IMR-90 (cell line): Measurements from ENCODE around the gene EMCN. TPM values are rescaled to one million over a fixed set of nuclear protein-coding genes. Genes with fewer than 3 reads are reported as not detected.

Experiments used
- ATAC-seq: fragments of 200-7000 bp; cut with Tn5 transposase; 2 replicates; pipeline ENCODE4 v1.9.1; 2020; ENCODE audit warnings: low read depth, mild to moderate bottlenecking, moderate library complexity
- BruUV-seq: library from RNA; stranded (reverse); fragments of 400-500 nt; replicated peaks from 2 replicates; lab custom pipeline; 2021; lab: Mats Ljungman, UMichigan
- CTCF ChIA-PET: fragments of 300-600 bp; formaldehyde crosslinking; extraction: SDS; loops from one replicate; lab custom pipeline; 2021; ENCODE audit warnings: antibody characterized with exemption; lab: Yijun Ruan, JAX
- POLR2A ChIA-PET: fragments of 300-600 bp; sonication (Branson Sonifier 250); formaldehyde crosslinking; loops from one replicate; lab custom pipeline; 2022; ENCODE audit warnings: antibody characterized with exemption; ENCODE audit not compliant: unreplicated experiment; lab: Charles Lee
- DNase-seq: peaks from one replicate; pipeline ENCODE4 v3.0.0; 2013
- H2AFZ ChIP-seq: replicated peaks from 2 replicates; pipeline ENCODE3; 2013; ENCODE audit warnings: low read length, mild to moderate bottlenecking; ENCODE audit not compliant: poor library complexity
- H2AK5ac ChIP-seq: 2 replicates; pipeline ENCODE4 v1.6.1; 2013; ENCODE audit warnings: low read depth, low read length, inconsistent platforms
- H2AK9ac ChIP-seq: replicated peaks from 2 replicates; pipeline ENCODE3; 2013; ENCODE audit warnings: mild to moderate bottlenecking, low read depth, low read length, moderate library complexity; ENCODE audit not compliant: poor library complexity
- H2BK120ac ChIP-seq: 2 replicates; pipeline ENCODE4 v1.6.1; 2013; ENCODE audit warnings: low read depth, low read length, inconsistent platforms
- H2BK15ac ChIP-seq: 3 replicates; pipeline ENCODE4 v1.6.1; 2013; ENCODE audit warnings: low read depth, low read length, inconsistent platforms
- H2BK20ac ChIP-seq: 2 replicates; pipeline ENCODE4 v1.6.1; 2013; ENCODE audit warnings: low read depth, mild to moderate bottlenecking, inconsistent platforms, low read length, moderate library complexity
- H2BK5ac ChIP-seq: 2 replicates; pipeline ENCODE4 v1.6.1; 2013; ENCODE audit warnings: mild to moderate bottlenecking, low read depth, low read length, inconsistent platforms; ENCODE audit not compliant: poor library complexity, severe bottlenecking
- H3K14ac ChIP-seq: replicated peaks from 2 replicates; pipeline ENCODE4 v1.6.1; 2013; ENCODE audit warnings: low read depth, low read length, inconsistent platforms
- H3K18ac ChIP-seq: 2 replicates; pipeline ENCODE4 v1.6.1; 2013; ENCODE audit warnings: low read depth, low read length, control low read depth
- H3K23ac ChIP-seq: 2 replicates; pipeline ENCODE4 v1.6.1; 2013; ENCODE audit warnings: low read depth, low read length, inconsistent platforms
- H3K27ac ChIP-seq: 2 replicates; pipeline ENCODE4 v1.5.1; 2013; ENCODE audit warnings: mild to moderate bottlenecking, control low read depth, low read length; ENCODE audit not compliant: insufficient read depth
- H3K27me3 ChIP-seq: 2 replicates; pipeline ENCODE4 v1.6.1; 2013; ENCODE audit warnings: low read length; ENCODE audit not compliant: control insufficient read depth, insufficient read depth
- H3K36me3 ChIP-seq: 2 replicates; pipeline ENCODE4 v1.6.1; 2013; ENCODE audit warnings: low read length, mixed read lengths; ENCODE audit not compliant: control insufficient read depth, insufficient read depth
- H3K4ac ChIP-seq: 2 replicates; pipeline ENCODE4 v1.6.1; 2013; ENCODE audit warnings: low read depth, low read length, inconsistent platforms
- H3K4me1 ChIP-seq: 2 replicates; pipeline ENCODE4 v1.6.1; 2013; ENCODE audit warnings: low read length, mixed read lengths; ENCODE audit not compliant: control insufficient read depth, insufficient read depth
- H3K4me2 ChIP-seq: 2 replicates; pipeline ENCODE4 v1.6.1; 2013; ENCODE audit warnings: low read depth, mild to moderate bottlenecking, control low read depth, low read length, moderate library complexity
- H3K4me3 ChIP-seq: 2 replicates; pipeline ENCODE4 v1.5.1; 2013; ENCODE audit warnings: low read depth, mild to moderate bottlenecking, control low read depth, low read length, moderate library complexity; ENCODE audit not compliant: insufficient read depth
- H3K56ac ChIP-seq: 2 replicates; pipeline ENCODE4 v1.6.1; 2013; ENCODE audit warnings: low read length, inconsistent platforms; ENCODE audit not compliant: insufficient read depth; ENCODE audit errors: extremely low read depth
- H3K79me1 ChIP-seq, 2 experiments: 2 replicates each; pipeline ENCODE4 v1.6.1; 2013; ENCODE audit warnings: low read length in 2 of 2, inconsistent platforms in 1 of 2, low read depth in 1 of 2
- H3K9ac ChIP-seq: 2 replicates; pipeline ENCODE4 v1.6.1; 2013; ENCODE audit warnings: low read depth, low read length, control low read depth
- H3K9me1 ChIP-seq: 2 replicates; pipeline ENCODE4 v1.6.1; 2013; ENCODE audit warnings: low read length, inconsistent platforms; ENCODE audit not compliant: insufficient read depth
- H3K9me3 ChIP-seq: 2 replicates; pipeline ENCODE4 v1.6.1; 2013; ENCODE audit warnings: low read length; ENCODE audit not compliant: control insufficient read depth, insufficient read depth
- H4K20me1 ChIP-seq: 2 replicates; pipeline ENCODE4 v1.6.1; 2013; ENCODE audit warnings: low read length, inconsistent platforms; ENCODE audit not compliant: insufficient read depth
- H4K5ac ChIP-seq: 2 replicates; pipeline ENCODE4 v1.6.1; 2013; ENCODE audit warnings: mild to moderate bottlenecking, low read depth, low read length, control low read depth
- H4K8ac ChIP-seq, 2 experiments: 2 replicates each; pipeline ENCODE4 v1.6.1; 2013; ENCODE audit warnings: low read depth in 2 of 2, low read length in 2 of 2, control low read depth in 1 of 2, inconsistent platforms in 1 of 2
- H4K91ac ChIP-seq: 2 replicates; pipeline ENCODE4 v1.6.1; 2013; ENCODE audit warnings: low read depth, low read length, inconsistent platforms; ENCODE audit not compliant: insufficient read depth
- BHLHE40 ChIP-seq: fragments of 150-350 bp; IDR thresholded peaks from 2 replicates; pipeline ENCODE4 v1.6.1; 2016; ENCODE audit warnings: mild to moderate bottlenecking, low read depth, low read length
- CEBPB ChIP-seq: IDR thresholded peaks from 2 replicates; pipeline ENCODE4 v1.6.1; 2012; ENCODE audit warnings: low read depth, low read length, improper control_type of control experiment
- CHD1 ChIP-seq: IDR thresholded peaks from 2 replicates; pipeline ENCODE4 v1.6.1; 2012; ENCODE audit warnings: low read depth, low read length, improper control_type of control experiment
- CTCF ChIP-seq: conservative IDR thresholded peaks from 2 replicates; pipeline ENCODE4 v1.5.1; 2012; ENCODE audit warnings: mild to moderate bottlenecking, low read depth, low read length, improper control_type of control experiment
- ELK1 ChIP-seq: fragments of 150-350 bp; IDR thresholded peaks from 2 replicates; pipeline ENCODE4 v1.6.1; 2016; ENCODE audit warnings: low read depth, mild to moderate bottlenecking, low read length, moderate library complexity, borderline replicate concordance
- FOS ChIP-seq: fragments of 150-350 bp; IDR thresholded peaks from 2 replicates; pipeline ENCODE4 v1.6.1; 2016; ENCODE audit warnings: low read depth, low read length
- MAFK ChIP-seq: IDR thresholded peaks from 2 replicates; pipeline ENCODE4 v1.6.1; 2012; ENCODE audit warnings: low read depth, low read length, improper control_type of control experiment
- MAZ ChIP-seq: IDR thresholded peaks from 2 replicates; pipeline ENCODE4 v1.6.1; 2012; ENCODE audit warnings: low read depth, mild to moderate bottlenecking, low read length, improper control_type of control experiment, moderate library complexity, borderline replicate concordance
- MXI1 ChIP-seq: IDR thresholded peaks from 2 replicates; pipeline ENCODE4 v1.6.1; 2012; ENCODE audit warnings: low read depth, mild to moderate bottlenecking, low read length, moderate library complexity, borderline replicate concordance
- NFE2L2 ChIP-seq: fragments of 150-350 bp; IDR thresholded peaks from 2 replicates; pipeline ENCODE4 v1.6.1; 2016; ENCODE audit warnings: low read depth, mild to moderate bottlenecking, low read length
- POLR2A ChIP-seq: IDR thresholded peaks from 2 replicates; pipeline ENCODE4 v1.6.1; 2012; ENCODE audit warnings: mild to moderate bottlenecking, low read depth, low read length
- RAD21 ChIP-seq: IDR thresholded peaks from 2 replicates; pipeline ENCODE4 v1.6.1; 2012; ENCODE audit warnings: low read length, improper control_type of control experiment
- RCOR1 ChIP-seq: IDR thresholded peaks from 2 replicates; pipeline ENCODE4 v1.6.1; 2012; ENCODE audit warnings: mild to moderate bottlenecking, low read length, improper control_type of control experiment; ENCODE audit not compliant: insufficient replicate concordance
- RFX5 ChIP-seq: IDR thresholded peaks from 2 replicates; pipeline ENCODE4 v1.8.0; 2012; ENCODE audit warnings: low read depth, mild to moderate bottlenecking, low read length, moderate library complexity
- SMC3 ChIP-seq: fragments of 150-350 bp; IDR thresholded peaks from 2 replicates; pipeline ENCODE4 v1.6.1; 2016; ENCODE audit warnings: low read depth, mild to moderate bottlenecking, antibody characterized with exemption, low read length, moderate library complexity
- USF2 ChIP-seq: fragments of 150-350 bp; IDR thresholded peaks from 2 replicates; pipeline ENCODE4 v1.6.1; 2017; ENCODE audit warnings: mild to moderate bottlenecking, antibody characterized with exemption, low read length, low read depth
- dilution Hi-C: fragments of 300-500 bp; cut with HindIII; formaldehyde crosslinking; loops from one replicate; pipeline ENCODE4 v1.14.3; 2018; ENCODE audit warnings: low sequenced_read_pairs; ENCODE audit not compliant: unreplicated experiment
- in situ Hi-C: fragments of 300-500 bp; cut with MboI; formaldehyde crosslinking; loops from 3 replicates; pipeline ENCODE4 v1.14.3; 2019; ENCODE audit warnings: low sequenced_read_pairs, inconsistent platforms, mixed read lengths
- intact Hi-C: fragments of 100-400 bp; cut with micrococcal nuclease; formaldehyde crosslinking; loops from 2 replicates; pipeline ENCODE4 v1.10.0; 2022
- polyA plus RNA-seq, 3 experiments: library from polyadenylated mRNA; depleted of rRNA; stranded (reverse); fragments of >200 nt; gene quantifications; 2 replicates each; pipeline ENCODE4 v1.2.3, GENCODE V29; 2012; ENCODE audit warnings: low replicate concordance in 1 of 3
- total RNA-seq: library from RNA; depleted of rRNA; stranded (reverse); fragments of >200 nt; gene quantifications from 2 replicates; pipeline ENCODE4 v1.2.3, GENCODE V29; 2012

The EMCN gene
- total and polyA plus RNA-seq, 2 of the 4 experiments (the other 2 are of a cell fraction): not detected

GRCh38 chr4:100489305-100489704 is 28.5 kb downstream of the EMCN start:
- H3K36me3 ChIP-seq: no peaks in the 10 kb centered on the region
- no peak overlapping the region for H3K56ac ChIP-seq
- ChIA-PET POLR2A (no interaction called here), CTCF (no interaction called here)
- no peak overlapping the region for H3K18ac ChIP-seq
- no peak overlapping the region for H3K4me3 ChIP-seq
- H4K8ac ChIP-seq: no peak overlapping the region
- no peak overlapping the region for H3K27ac ChIP-seq
- H3K23ac ChIP-seq: no peak overlapping the region
- H2BK20ac ChIP-seq: no peak overlapping the region
- H3K4me1 ChIP-seq: no peaks in the 10 kb centered on the region
- H4K20me1 ChIP-seq: no peaks in the 10 kb centered on the region
- no peak overlapping the region for H4K91ac ChIP-seq
- H3K4me2 ChIP-seq: no peak overlapping the region
- H3K4ac ChIP-seq: no peak overlapping the region
- H2AK9ac ChIP-seq: no peak overlapping the region
- H2BK120ac ChIP-seq: no peak overlapping the region
- H2BK15ac ChIP-seq: no peak overlapping the region
- BruUV-seq: no TSS peak
- dilution Hi-C loops (no loop called here), intact Hi-C loops (no loop called here), in situ Hi-C loops (no loop called here)
- H4K5ac ChIP-seq: no peak overlapping the region
- no peaks in the 10 kb centered on the region for H3K27me3 ChIP-seq
- H2AK5ac ChIP-seq: no peak overlapping the region
- ATAC-seq (no peak), DNase-seq (peak; percentile 19)
- no peak overlapping the region for H3K9ac ChIP-seq
- H3K14ac ChIP-seq: no peak overlapping the region
- no peaks in the 10 kb centered on the region for H3K9me1 ChIP-seq
- TF ChIP-seq NFE2L2 (no peak), RCOR1 (no peak), MXI1 (no peak), POLR2A (no peak), RAD21 (no peak), CEBPB (no peak), MAFK (no peak), USF2 (no peak), CTCF (no peak), FOS (no peak), SMC3 (no peak), ELK1 (no peak), MAZ (no peak), CHD1 (no peak), RFX5 (no peak), BHLHE40 (no peak)
- peaks cover 4% of the 10 kb centered on the region for H3K9me3 ChIP-seq
- no peaks in the 10 kb centered on the region for H3K79me1 ChIP-seq
- H2AFZ ChIP-seq: no peak overlapping the region
- H2BK5ac ChIP-seq: no peak overlapping the region
